ENCODE measurements around the gene CAMSAP1.

DNA sequence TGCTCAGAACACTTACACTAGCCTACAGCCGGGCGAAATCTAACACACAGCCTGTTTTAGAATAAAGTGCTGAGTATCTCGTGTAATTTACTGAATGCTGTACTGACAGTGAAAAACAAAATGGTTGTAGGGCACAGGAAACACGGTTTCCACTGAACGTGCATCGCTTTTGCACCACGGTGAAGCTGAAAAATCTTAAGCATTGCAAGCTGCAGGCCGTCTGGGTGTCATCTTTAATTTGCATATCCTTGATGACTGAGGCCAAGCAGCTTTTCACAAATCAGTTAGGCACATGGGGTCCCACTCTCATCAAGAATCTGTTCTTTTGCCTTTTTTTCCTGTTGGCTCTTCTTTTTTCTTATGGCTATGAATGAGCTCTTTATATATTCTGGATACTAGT is 58.2 kb downstream of the CAMSAP1 start:
- TF ChIP-seq ZSCAN18 (tag by site-specific recombination; IDR thresholded peaks at IDR 0.05) (no peak), ZSCAN30 (tag by site-specific recombination; IDR thresholded peaks at IDR 0.05) (no peak)
- TF ChIP-seq, protein P1, sequence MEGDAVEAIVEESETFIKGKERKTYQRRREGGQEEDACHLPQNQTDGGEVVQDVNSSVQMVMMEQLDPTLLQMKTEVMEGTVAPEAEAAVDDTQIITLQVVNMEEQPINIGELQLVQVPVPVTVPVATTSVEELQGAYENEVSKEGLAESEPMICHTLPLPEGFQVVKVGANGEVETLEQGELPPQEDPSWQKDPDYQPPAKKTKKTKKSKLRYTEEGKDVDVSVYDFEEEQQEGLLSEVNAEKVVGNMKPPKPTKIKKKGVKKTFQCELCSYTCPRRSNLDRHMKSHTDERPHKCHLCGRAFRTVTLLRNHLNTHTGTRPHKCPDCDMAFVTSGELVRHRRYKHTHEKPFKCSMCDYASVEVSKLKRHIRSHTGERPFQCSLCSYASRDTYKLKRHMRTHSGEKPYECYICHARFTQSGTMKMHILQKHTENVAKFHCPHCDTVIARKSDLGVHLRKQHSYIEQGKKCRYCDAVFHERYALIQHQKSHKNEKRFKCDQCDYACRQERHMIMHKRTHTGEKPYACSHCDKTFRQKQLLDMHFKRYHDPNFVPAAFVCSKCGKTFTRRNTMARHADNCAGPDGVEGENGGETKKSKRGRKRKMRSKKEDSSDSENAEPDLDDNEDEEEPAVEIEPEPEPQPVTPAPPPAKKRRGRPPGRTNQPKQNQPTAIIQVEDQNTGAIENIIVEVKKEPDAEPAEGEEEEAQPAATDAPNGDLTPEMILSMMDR (tag by site-specific recombination; IDR thresholded peaks at IDR 0.05): no peak
